Osteocyte (in vitro differentiated cells): ENCODE measurements around the gene KCNT1. TPM values are rescaled to one million over a fixed set of nuclear protein-coding genes. Genes with fewer than 3 reads are reported as not detected.

Experiments
- DNase-seq: peaks from one replicate; pipeline ENCODE4 v3.0.0; 2021; ENCODE audit warnings: mixed read lengths; ENCODE audit not compliant: unreplicated experiment; ENCODE audit errors: extremely low spot score
- H3K27ac Mint-ChIP-seq: one replicate; pipeline ENCODE4 v1.8.0; 2021; ENCODE audit warnings: mild to moderate bottlenecking, mixed read lengths; ENCODE audit not compliant: unreplicated experiment
- H3K27me3 Mint-ChIP-seq: one replicate; pipeline ENCODE4 v1.8.0; 2021; ENCODE audit warnings: mixed read lengths; ENCODE audit not compliant: unreplicated experiment
- H3K36me3 Mint-ChIP-seq: one replicate; pipeline ENCODE4 v1.8.0; 2021; ENCODE audit warnings: mixed read lengths; ENCODE audit not compliant: unreplicated experiment
- H3K4me1 Mint-ChIP-seq: one replicate; pipeline ENCODE4 v1.8.0; 2021; ENCODE audit warnings: mixed read lengths; ENCODE audit not compliant: unreplicated experiment
- H3K4me3 Mint-ChIP-seq: one replicate; pipeline ENCODE4 v1.8.0; 2021; ENCODE audit warnings: mild to moderate bottlenecking, moderate library complexity, mixed read lengths; ENCODE audit not compliant: unreplicated experiment
- H3K9me3 Mint-ChIP-seq: one replicate; pipeline ENCODE4 v1.8.0; 2021; ENCODE audit warnings: mixed read lengths; ENCODE audit not compliant: unreplicated experiment
- CTCF ChIP-seq: fragments of 200-600 bp; sonication (generic); IDR thresholded peaks from 2 replicates; pipeline ENCODE4 v1.5.0; 2021; ENCODE audit warnings: antibody characterized with exemption, mild to moderate bottlenecking, moderate library complexity
- total RNA-seq: library from RNA; stranded (reverse); gene quantifications from 2 replicates; pipeline ENCODE4 v1.2.1, GENCODE V29; 2021

Gene KCNT1
- total RNA-seq, 1 donor from 2014 or later: not detected

- TF ChIP-seq CTCF: no peak
- Mint-ChIP-seq H3K27me3 (no peaks in the 10 kb centered on the region), H3K4me3 (no peak overlapping the region), H3K27ac (no peak overlapping the region), H3K9me3 (no peaks in the 10 kb centered on the region), H3K36me3 (no peaks in the 10 kb centered on the region), H3K4me1 (peaks cover 2% of the 10 kb centered on the region)
- no peak for DNase-seq
Measured at GRCh38 chr9:135794361-135794885, 92.4 kb downstream of the KCNT1 start.

- Mint-ChIP-seq H3K36me3 (no peaks in the 10 kb centered on the region), H3K27me3 (no peaks in the 10 kb centered on the region), H3K27ac (no peak overlapping the region), H3K4me3 (no peak overlapping the region), H3K9me3 (no peaks in the 10 kb centered on the region), H3K4me1 (peaks cover 2% of the 10 kb centered on the region)
- no peak for TF ChIP-seq CTCF
- DNase-seq: no peak
Measured at GRCh38 chr9:135795391-135795790, 93.4 kb downstream of the KCNT1 start.

- no peaks in the 10 kb centered on the region for H3K27me3 Mint-ChIP-seq
- DNase-seq: no peak
- no peak overlapping the region for H3K4me3 Mint-ChIP-seq
- no peak overlapping the region for H3K27ac Mint-ChIP-seq
- no peaks in the 10 kb centered on the region for H3K36me3 Mint-ChIP-seq
- no peak for TF ChIP-seq CTCF
- H3K4me1 Mint-ChIP-seq: peaks cover 2% of the 10 kb centered on the region
- H3K9me3 Mint-ChIP-seq: no peaks in the 10 kb centered on the region
Measured at GRCh38 chr9:135796784-135797485, 95.0 kb downstream of the KCNT1 start.

- no peak overlapping the region for H3K27ac Mint-ChIP-seq
- peaks cover 2% of the 10 kb centered on the region for H3K4me1 Mint-ChIP-seq
- no peaks in the 10 kb centered on the region for H3K36me3 Mint-ChIP-seq
- no peaks in the 10 kb centered on the region for H3K27me3 Mint-ChIP-seq
- DNase-seq: no peak
- H3K9me3 Mint-ChIP-seq: no peaks in the 10 kb centered on the region
- TF ChIP-seq CTCF: peak; percentile 59
- H3K4me3 Mint-ChIP-seq: no peak overlapping the region
Measured at GRCh38 chr9:135797507-135798262, 95.7 kb downstream of the KCNT1 start.

GRCh38 chr9:135798263-135798585 lies 96.2 kb downstream of the KCNT1 start:
- H3K27me3 Mint-ChIP-seq: no peaks in the 10 kb centered on the region
- no peaks in the 10 kb centered on the region for H3K9me3 Mint-ChIP-seq
- H3K27ac Mint-ChIP-seq: no peak overlapping the region
- no peaks in the 10 kb centered on the region for H3K36me3 Mint-ChIP-seq
- TF ChIP-seq CTCF: no peak
- H3K4me3 Mint-ChIP-seq: no peak overlapping the region
- peaks cover 2% of the 10 kb centered on the region for H3K4me1 Mint-ChIP-seq
- no peak for DNase-seq
